ENCODE data around the gene ADGRG1. TPM values are rescaled to one million over a fixed set of nuclear protein-coding genes. Genes with fewer than 3 reads are reported as not detected.

ADGRG1 gene
- total RNA-seq, 1 experiment from 2014 or later: 10.2 TPM

- Mint-ChIP-seq H3K4me3 (ENCODE audit: unreplicated experiment) (no peak overlapping the region), H3K27ac (ENCODE audit: low read depth, unreplicated experiment) (no peak overlapping the region), H3K36me3 (ENCODE audit: insufficient read depth, unreplicated experiment) (no peaks in the 10 kb centered on the region), H3K4me1 (ENCODE audit: insufficient read depth, unreplicated experiment) (peaks cover 14% of the 10 kb centered on the region), H3K27me3 (ENCODE audit: insufficient read depth, unreplicated experiment) (no peaks in the 10 kb centered on the region), H3K9me3 (ENCODE audit: unreplicated experiment) (no peaks in the 10 kb centered on the region)
- no peak for DNase-seq (ENCODE audit: unreplicated experiment)
- TF ChIP-seq CTCF (IDR thresholded peaks at IDR 0.05; ENCODE audit: unreplicated experiment): no peak
- BruUV-seq (replicated peaks): no TSS peak
- intact Hi-C loops (cut with micrococcal nuclease): no loop called here
- CTCF ChIA-PET: interaction anchor here (3.9 to 9.0 kb wide), 3 partner anchors 13 to 59 kb away, joined by 25 to 72 read pairs (median 50); no protein-coding TSS in a partner anchor
- POLR2A ChIA-PET: no interaction called here
These were observed 39.1 kb upstream of the ADGRG1 start for GRCh38 chr16:57589374-57589773.

- Mint-ChIP-seq H3K4me1 (ENCODE audit: insufficient read depth, unreplicated experiment) (peaks cover 14% of the 10 kb centered on the region), H3K27me3 (ENCODE audit: insufficient read depth, unreplicated experiment) (no peaks in the 10 kb centered on the region), H3K36me3 (ENCODE audit: insufficient read depth, unreplicated experiment) (no peaks in the 10 kb centered on the region), H3K27ac (ENCODE audit: low read depth, unreplicated experiment) (peak overlapping the region; percentile 36), H3K4me3 (ENCODE audit: unreplicated experiment) (no peak overlapping the region), H3K9me3 (ENCODE audit: unreplicated experiment) (no peaks in the 10 kb centered on the region)
- intact Hi-C loops (cut with micrococcal nuclease): loop anchor here (1.0 to 5.0 kb wide), 4 partner anchors 38 to 147 kb away; partner anchors contain the start of genes ADGRG1 and KATNB1
- no TSS peak for BruUV-seq (replicated peaks)
- POLR2A ChIA-PET: interaction anchor here (0.7 to 1.8 kb wide), 3 partner anchors 59 to 278 kb away, joined by 3 to 9 read pairs (median 5); partner anchors contain the start of gene KATNB1
- CTCF ChIA-PET: interaction anchor here (0.6 to 6.3 kb wide), 15 partner anchors 9 to 398 kb away, joined by 3 to 72 read pairs (median 4); partner anchors contain the start of gene KATNB1
- DNase-seq (ENCODE audit: unreplicated experiment): peak; percentile 64
- TF ChIP-seq CTCF (IDR thresholded peaks at IDR 0.05; ENCODE audit: unreplicated experiment): no peak
These were observed 37.8 kb upstream of the ADGRG1 start for GRCh38 chr16:57590654-57591085.

GRCh38 chr16:57591086-57591869 lies 37.2 kb upstream of the ADGRG1 start:
- no peak overlapping the region for H3K4me3 Mint-ChIP-seq (ENCODE audit: unreplicated experiment)
- intact Hi-C loops (cut with micrococcal nuclease): loop anchor here (1.0 to 5.0 kb wide), 4 partner anchors 37 to 146 kb away; partner anchors contain the start of genes ADGRG1 and KATNB1
- peak overlapping the region; percentile 36 for H3K27ac Mint-ChIP-seq (ENCODE audit: low read depth, unreplicated experiment)
- no peaks in the 10 kb centered on the region for H3K27me3 Mint-ChIP-seq (ENCODE audit: insufficient read depth, unreplicated experiment)
- H3K9me3 Mint-ChIP-seq (ENCODE audit: unreplicated experiment): no peaks in the 10 kb centered on the region
- peaks cover 14% of the 10 kb centered on the region for H3K4me1 Mint-ChIP-seq (ENCODE audit: insufficient read depth, unreplicated experiment)
- peak; percentile 88 for TF ChIP-seq CTCF (IDR thresholded peaks at IDR 0.05; ENCODE audit: unreplicated experiment)
- no TSS peak for BruUV-seq (replicated peaks)
- no peaks in the 10 kb centered on the region for H3K36me3 Mint-ChIP-seq (ENCODE audit: insufficient read depth, unreplicated experiment)
- ChIA-PET CTCF (interaction anchor here (0.6 to 6.3 kb wide), 15 partner anchors 9 to 398 kb away, joined by 3 to 72 read pairs (median 4); no protein-coding TSS in a partner anchor), POLR2A (interaction anchor here (0.5 to 1.8 kb wide), 6 partner anchors 9 to 1096 kb away, joined by 3 to 9 read pairs (median 4); partner anchors contain the start of genes ADGRG1 and KATNB1)
- peak; percentile 87 for DNase-seq (ENCODE audit: unreplicated experiment)

GRCh38 chr16:57591870-57592485 lies 36.5 kb upstream of the ADGRG1 start:
- intact Hi-C loops (cut with micrococcal nuclease): loop anchor here (1.0 to 5.0 kb wide), 4 partner anchors 36 to 145 kb away; partner anchors contain the start of genes ADGRG1 and KATNB1
- Mint-ChIP-seq H3K27ac (ENCODE audit: low read depth, unreplicated experiment) (no peak overlapping the region), H3K36me3 (ENCODE audit: insufficient read depth, unreplicated experiment) (no peaks in the 10 kb centered on the region), H3K4me1 (ENCODE audit: insufficient read depth, unreplicated experiment) (peaks cover 14% of the 10 kb centered on the region), H3K4me3 (ENCODE audit: unreplicated experiment) (no peak overlapping the region), H3K27me3 (ENCODE audit: insufficient read depth, unreplicated experiment) (no peaks in the 10 kb centered on the region), H3K9me3 (ENCODE audit: unreplicated experiment) (no peaks in the 10 kb centered on the region)
- BruUV-seq (replicated peaks): no TSS peak
- ChIA-PET CTCF (interaction anchor here (0.7 to 6.3 kb wide), 11 partner anchors 10 to 1840 kb away, joined by 3 to 72 read pairs (median 4); no protein-coding TSS in a partner anchor), POLR2A (interaction anchor here (1.8 kb wide), 1 partner anchor 143 kb away, joined by 5 read pairs; the partner anchor contains the start of gene KATNB1)
- no peak for DNase-seq (ENCODE audit: unreplicated experiment)
- TF ChIP-seq CTCF (IDR thresholded peaks at IDR 0.05; ENCODE audit: unreplicated experiment): no peak
